Stimulated activated CD4-positive, alpha-beta T cell treated with anti-CD3 and anti-CD28 coated beads, Interleukin-4, amount 100 ng/mL, for 24 hours (primary cell): ENCODE data around the gene ISG15.
A peak's percentile ranks its signal among the peaks of the same experiment; 100 is the strongest.
"Not testable (repeated sequence)": the region's sequence is repeated elsewhere in the genome, so short reads cannot be mapped to it uniquely, and the experiment has no call there.

Source experiments
- DNase-seq: peaks from one replicate; pipeline ENCODE4 v3.0.0-alpha.2; 2020

Gene ISG15

DNA sequence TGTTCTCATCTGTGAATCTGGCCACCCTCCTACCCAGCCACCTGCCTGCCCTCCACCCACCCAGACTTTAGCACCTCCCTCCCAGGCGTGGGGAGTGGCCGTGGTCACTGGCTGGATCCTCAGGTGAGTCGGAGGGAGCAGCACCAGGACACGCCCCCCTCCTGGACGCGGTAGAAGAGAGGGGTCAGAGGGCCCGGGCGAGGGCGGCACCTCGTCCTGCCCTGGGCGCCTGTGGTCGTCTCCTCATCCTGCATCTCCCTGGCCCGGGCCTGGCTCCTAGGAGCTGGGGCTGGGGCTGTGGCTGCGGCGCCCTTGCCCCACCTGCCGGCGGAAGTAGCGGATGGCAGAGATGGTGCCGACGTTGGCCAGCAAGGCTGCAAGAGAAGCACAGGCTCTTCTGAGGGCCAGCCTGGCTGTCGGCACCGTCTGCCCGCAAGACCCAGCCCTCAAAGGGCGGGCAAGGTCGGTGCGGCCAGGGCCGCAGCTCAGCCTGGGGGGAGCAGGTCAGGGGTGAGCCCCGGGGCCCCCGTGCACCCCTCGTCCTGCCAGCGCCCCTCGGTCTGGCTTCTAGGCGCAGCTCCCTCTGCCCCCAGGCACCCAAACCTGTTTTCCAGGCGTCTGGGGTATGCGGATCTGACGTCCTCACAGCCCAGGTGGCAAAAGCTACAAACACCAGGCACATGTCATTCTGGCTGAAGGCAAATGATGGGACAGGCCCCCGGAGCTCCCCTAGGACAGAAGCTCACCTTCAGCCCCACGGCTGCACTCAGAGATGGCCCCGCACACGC is 37.2 kb upstream of the ISG15 start:
- DNase-seq = peak; percentile 46

DNA sequence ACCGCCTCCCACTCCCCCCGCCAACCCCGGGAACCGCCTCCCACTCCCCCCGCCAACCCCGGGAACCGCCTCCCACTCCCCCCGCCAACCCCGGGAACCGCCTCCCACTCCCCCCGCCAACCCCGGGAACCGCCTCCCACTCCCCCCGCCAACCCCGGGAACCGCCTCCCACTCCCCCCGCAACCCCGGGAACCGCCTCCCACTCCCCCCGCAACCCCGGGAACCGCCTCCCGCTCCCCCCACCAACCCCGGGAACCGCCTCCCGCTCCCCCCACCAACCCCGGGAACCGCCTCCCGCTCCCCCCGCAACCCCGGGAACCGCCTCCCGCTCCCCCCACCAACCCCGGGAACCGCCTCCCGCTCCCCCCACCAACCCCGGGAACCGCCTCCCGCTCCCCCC is 36.5 kb upstream of the ISG15 start:
- DNase-seq = not testable (repeated sequence)

DNA sequence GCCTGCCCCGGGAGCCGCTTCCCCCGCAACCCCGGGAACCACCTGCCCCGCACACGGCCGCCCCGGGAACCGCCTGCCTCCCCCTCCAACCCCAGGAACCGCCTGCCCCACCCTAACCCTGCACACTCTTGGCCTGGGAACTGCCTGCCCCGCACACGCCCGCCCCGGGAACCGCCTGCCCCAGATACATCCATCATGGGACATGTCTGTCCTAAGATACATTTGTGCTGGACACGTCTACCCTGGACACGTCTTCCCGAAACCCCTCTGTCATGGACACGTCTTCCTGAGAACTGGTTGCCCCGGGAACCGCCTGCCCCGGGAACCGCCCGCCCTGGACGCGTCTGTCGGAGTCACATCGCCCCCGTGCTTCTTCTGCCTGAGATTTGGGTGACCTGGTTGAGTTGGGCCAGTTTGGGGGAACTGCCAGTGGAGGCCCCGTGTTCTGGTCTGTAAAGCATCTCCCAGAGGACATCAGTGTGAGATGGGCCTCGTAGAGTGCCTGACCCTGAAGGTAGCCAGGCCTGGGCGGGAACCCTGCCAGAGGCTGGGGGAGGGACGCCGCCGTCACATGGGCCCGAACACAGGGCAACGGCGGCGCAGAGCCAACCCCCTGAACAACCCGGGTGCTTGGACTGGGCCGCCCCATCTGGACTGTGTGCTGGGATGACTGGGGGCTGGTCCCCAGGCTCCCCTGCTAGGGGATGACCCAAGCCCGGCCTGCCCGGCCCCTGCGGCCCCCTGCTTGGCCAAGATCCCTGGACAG is 35.0 kb upstream of the ISG15 start:
- DNase-seq = no peak

DNA sequence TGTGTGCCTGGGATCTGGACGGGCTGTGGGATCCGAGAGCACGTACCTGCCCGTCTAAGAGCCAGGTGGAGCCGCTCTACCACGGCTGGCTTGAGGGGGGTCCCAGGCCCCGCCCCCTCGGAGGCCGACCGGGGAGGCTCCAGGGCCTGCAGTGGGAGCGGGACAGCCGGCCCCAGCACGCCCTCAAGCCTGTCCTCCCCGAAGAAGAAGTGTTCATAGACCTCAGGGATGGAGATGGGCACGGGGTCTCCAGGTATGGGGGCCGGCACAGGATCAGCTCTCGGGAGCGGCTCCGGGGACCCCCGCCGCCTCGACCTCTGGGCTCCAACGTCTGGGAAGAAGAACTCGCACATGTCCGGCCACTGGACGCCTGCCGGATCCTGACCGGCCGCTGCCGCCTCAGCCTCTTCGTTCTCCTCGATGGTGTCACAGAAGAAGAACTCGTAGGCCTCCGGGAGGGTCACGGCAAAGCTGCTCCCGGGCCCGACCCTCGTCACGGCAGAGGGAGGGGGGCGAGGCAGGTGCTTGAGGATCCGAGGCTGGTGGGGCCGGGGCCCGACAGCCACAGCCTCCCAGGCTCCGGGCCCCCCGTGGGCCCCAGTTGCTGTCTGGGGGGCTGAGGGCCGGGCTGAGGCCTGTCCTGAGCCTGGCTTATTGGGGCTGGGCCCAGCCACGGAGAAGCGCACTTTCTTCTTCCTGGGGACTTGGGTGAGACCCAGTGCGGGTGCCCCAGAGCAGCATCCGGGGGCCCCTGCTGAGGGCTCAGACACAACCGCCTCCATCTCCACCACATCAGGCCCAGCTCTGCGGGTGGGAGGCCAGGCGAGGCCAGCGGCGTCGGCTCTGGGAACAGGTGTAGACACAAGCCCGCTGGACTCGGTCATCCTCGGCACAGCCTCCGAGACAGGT is 34.2 kb upstream of the ISG15 start:
- DNase-seq = no peak

DNA sequence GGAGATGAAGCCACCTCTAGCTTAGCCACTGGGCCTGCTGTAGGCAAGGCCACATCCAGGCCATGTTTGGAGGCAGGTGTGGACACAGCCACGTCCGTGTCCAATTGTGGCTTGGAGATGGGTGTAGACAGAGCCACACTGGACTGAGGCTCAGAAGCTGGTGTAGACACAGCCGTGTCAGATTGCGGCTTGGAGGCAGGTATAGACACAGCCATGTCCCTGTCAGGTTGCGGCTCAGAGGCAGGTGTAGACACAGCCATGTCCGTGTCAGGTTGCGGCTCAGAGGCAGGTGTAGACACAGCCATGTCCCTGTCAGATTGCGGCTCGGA is 33.6 kb upstream of the ISG15 start:
- DNase-seq = no peak

DNA sequence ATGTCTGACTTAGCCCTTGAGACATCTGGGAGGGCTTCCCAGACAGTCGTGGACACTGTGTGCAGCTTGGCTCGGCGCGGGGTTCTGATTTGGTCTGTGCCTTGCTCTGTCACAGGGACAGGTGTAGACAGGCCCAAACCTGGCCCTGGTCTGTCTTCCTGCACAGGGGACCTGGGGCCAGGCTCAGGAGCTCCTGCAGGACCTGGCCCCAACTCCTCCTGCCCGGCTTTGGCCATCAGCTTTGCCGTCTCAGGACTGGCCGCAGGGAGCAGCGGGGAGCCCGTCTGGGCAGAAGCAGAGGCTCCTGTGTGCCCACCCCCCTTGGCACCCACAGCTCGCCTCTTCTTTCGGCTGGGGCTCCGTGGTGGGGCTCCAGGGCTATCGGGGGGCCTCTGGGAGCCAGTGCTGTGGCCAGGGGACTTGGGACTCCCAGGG is 33.1 kb upstream of the ISG15 start:
- no peak for DNase-seq

DNA sequence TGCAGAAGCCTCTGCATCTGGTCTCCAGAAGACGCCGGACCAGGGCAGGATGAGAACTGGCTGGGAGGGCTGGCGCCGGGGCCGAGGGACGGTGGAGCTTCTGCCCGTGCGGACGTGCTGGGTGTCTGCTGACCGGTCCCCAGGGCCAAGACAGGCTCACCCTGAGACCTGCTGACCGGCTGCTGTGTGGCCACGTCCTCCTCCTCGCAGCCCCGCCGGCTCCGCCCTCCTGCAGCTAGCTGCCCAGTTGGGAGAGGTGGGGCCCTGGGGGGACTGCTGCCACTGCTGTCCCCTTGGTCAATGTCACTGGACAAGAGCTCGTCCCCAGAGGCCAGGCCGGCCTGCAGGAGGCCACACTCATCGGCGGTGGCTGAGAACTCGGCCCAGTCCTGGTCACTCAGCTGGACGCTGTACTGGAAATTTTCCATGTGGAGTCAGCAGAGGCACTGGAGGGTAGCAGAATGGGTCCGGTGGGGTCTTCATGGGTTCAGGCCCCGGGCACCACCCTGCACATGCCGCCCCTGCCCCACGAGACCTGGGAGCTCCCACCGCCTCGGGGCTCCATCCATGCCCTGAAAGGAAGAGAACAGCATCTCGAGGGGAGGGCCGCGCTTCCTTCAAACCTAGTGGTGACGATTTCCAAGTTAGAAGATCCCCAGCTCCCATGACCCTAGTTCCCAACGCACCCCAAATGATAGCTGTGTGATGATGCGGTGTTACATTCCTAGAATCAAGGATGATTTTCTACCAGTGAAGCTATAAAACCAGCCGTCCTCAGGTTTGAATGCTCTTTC is 32.5 kb upstream of the ISG15 start:
- no peak for DNase-seq

DNA sequence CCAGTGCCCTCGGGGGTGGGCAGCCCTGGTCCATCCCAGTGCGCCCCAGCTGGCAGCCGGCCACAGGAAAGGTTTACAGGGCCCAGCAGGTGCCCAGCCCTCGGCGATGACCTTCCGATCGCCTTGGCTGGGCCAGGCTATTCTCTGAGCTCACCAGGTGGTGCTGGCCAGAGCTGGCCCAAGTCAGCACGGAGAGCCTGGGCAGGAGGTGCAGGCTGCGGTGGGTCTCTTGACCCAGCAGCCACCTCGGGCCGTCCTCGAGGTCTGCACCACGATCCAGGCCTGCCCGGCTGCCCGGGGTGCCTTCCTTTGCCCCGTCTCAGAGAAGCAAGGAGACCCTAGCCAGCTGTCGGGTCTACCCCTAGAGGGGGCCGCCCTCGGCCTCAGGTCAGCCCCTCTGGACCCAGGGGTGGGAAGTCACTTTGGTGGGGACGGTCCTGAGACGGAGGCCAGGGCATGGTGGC is 31.8 kb upstream of the ISG15 start:
- DNase-seq = no peak

DNA sequence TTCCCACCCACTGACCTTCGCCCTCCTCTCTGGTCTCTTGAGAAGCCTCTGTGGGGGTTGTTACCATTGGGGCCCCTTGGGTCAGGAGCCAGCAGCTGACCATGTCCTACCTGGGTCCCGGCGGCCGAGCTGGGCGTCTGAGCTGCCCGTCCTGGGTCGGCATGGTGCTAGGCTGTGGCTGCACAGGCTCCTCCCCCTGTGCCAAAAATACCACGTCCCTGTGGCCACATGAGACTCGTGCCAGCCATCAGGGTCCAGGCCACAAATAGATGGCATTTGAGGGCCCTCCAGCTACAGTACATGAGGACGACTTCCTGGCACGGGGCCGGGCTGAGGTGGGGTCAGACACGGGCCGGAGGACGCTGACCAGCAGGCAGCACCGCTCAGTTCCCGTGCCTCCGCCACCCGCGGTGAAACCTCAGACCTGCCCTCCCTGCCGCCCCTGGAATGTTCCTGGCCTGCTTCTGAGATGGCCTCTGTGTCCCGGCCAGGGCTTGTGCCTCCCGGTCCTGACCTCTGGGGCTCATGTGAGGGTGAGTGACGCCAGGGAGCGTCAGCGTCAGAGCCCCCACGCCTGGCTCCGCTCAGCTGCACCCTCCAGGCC is 31.2 kb upstream of the ISG15 start, which contains the start of gene PERM1:
Gene PERM1 (minus strand): TSS at position 139 of the 604 bp plus-strand sequence. CDS start 1,064 bp downstream, outside the sequence.
- DNase-seq = no peak

DNA sequence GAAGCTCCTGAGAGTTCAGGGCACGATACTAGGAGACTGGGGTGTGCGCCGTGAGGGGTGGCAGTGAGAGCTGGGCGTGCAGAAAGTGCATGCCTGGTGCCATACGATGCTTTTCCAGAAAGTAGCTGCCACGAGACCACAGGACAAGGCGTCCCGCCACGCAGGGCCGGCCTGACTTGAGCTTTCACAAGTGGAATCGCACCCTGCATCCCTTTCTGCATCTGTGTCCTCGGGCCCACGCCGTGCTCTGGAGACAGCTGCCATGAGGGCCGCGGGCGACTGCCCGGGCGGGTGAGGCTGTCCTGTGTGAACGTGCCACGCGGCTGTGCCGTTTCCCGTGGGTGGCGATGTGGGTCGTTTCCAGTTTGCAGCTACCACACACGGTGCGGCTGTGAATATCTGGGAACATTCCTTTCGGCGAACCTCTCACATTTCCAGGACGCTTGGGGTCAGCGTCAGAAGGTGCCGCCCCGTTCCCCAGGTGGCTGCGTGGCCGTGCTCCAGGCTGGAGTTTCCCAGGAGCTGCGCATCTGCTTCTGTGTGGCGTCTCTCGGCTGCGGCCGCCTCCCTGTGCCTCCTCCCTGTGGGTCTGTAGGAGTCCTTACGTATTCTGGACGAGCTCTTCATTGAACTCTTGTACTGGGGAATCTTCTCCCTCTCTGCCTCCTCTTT is 30.4 kb upstream of the ISG15 start:
- no peak for DNase-seq

DNA sequence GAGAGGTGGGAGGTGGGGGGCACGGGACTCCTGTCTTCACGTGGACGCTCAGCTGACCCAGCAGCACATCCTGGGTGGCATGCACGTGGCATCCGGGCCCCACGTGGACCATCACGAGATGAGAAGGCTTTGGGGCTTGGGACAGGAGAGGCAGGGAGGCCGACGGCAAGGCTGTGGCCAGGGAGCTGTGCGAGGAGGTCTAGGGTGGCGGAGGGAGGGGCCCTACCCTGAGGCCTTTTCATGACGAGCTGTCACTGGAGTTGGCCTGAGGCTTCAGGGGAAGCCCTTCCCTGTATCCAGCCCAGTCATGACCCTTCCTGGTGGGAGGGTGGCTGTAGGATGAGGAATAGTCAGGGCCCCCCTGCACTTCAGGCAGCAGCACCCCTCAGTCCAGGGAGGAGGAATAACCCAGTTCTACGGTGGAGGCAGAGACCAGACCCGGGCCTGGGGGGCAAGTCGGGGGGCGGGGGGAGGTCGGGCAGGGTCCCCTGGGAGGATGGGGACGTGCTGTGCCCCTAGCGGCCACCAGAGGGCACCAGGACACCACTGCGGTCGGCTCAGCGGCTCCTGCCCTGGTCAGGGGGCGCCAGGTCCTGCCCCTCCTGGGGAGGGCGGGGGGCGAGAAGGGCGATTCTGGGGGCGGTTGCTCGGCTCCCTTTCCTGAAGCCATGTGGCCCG is 29.4 kb upstream of the ISG15 start:
- peak; percentile 64 for DNase-seq

DNA sequence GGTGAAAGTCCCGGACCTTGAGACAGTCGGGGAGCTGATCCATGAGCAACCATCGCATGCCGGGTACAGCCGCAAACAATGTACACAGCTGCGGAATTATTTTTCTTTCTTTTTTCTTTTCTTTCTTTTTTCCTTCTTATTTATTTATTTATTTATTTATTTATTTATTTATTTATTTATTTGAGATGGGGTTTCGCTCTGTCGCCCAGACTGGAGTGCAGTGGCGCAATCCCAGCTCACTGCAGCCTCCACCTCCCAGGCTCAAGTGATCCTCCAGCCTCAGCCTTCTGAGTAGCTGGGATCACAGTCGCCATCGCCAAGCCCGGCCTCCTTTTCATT is 28.9 kb upstream of the ISG15 start:
- DNase-seq = no peak

DNA sequence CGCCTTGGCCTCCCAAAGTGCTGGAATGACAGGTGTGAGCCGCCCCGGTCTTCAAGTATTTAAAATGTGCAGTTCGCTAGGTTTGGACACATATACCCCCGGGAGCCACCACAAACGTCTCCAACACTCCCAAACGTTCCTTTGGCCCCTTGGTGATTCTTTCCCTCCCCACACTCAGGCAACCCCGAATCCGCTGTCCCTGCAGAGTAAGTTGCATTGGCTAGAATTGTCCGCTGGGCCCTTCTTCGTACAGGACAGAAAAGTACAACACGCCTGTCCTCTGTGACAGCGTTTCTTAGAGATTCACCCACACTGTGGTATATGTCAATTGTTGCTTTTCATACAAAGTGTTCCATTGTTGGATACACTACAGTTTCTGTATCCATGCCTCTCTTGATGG is 28.2 kb upstream of the ISG15 start:
- no peak for DNase-seq

DNA sequence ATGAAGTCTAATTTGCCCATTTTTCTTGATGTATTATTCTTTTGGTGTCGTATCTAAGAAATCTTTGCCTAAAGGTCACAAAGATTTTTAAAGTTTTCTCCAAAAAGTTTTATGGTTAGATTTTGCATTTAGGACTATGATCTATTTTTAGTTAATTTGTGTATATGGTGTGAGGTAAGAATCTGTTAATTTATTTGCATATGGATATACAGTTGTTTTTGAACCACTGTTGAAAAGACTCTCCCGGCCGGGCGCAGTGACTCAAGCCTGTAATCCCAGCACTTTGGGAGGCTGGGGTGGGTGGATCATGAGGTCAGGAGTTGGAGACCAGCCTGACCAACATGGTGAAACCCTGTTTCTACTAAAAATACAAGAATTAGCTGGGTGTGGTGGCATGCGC is 25.2 kb upstream of the ISG15 start:
- DNase-seq = not testable (repeated sequence)

DNA sequence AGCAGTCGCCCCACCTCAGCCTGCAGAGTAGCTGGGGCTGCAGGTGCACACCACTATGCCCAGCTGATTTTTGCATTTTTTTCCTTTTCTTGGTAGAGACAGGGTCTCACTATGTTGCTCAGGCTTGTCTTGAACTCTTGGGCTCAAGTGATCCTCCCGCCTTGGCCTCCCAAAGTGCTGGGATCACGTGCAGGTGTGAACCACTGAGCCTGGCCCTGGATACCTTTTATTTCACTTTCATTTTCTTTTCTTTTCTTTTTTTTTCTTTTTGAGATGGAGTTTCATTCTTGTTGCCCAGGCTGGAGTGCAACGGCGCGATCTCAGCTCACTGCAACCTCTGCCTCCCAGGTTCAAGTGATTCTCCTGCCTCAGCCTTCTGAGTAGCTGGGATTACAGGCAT is 22.0 kb upstream of the ISG15 start:
- DNase-seq = not testable (repeated sequence)

DNA sequence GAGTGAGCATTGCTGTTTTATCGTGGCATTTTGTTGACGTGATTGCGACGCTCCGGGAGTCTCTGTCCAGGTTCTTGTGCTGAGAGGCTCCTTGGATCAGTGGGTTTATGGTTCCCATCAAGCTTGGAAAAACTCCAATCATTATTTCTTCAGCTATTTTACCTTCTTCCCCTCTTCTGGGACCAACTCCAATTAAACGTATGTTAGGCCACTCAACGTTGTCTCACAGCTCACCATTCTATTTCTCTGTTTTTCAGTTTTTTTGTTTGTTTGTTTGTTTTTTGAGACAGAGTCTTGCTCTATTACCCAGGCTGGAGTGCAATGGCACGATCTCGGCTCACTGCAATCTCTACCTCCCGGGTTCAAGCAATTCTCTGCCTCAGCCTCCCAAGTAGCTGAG is 21.4 kb upstream of the ISG15 start:
- DNase-seq = no peak

DNA sequence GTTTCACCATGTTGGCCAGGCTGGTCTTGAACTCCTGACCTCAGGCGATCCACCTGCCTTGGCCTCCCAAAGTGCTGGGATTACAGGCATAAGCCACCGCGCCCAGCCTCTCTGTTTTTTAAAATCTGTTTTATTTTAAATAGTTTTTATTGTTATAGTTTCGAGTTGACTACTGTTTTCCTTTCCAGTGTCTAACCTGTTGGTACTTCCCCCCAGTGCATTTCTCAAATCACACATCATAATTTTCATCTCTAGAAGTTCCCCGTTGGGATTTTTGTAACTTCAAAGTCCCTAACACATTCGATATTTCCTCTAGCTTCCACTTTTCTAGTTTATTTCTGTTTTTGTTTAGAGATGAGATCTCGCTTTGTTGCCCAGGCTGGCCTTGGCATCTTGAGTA is 20.9 kb upstream of the ISG15 start:
- no peak for DNase-seq

DNA sequence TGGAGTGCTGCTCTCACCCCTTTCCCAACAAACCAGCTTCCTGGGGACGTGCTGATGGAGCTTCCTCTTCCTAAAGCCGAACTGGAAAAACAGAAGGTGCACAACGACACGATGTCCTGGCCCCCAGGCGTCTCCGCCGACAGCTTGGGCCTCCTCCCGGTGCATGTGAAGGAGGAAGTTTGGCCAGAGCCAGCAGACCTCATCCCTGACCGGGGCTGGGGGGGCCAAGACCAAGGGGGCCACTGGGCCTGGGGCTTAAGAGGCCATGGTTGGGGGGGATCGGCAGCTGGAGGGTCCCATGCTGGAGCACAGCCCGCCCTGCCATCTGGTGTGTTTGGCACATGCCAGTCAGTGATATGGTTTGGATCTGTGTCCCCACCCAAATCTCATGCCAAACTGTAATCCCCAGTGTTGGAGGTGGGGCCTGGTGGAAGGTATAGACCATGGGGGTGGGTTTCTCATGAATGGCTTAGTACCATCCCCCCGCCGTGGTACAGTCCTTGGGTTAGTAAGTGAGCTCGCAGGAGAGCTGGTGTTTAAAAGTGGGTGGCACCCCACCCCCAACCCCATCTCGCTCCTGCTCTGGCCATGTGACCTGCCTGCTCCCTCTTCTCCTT is 19.8 kb upstream of the ISG15 start:
- DNase-seq = no peak

DNA sequence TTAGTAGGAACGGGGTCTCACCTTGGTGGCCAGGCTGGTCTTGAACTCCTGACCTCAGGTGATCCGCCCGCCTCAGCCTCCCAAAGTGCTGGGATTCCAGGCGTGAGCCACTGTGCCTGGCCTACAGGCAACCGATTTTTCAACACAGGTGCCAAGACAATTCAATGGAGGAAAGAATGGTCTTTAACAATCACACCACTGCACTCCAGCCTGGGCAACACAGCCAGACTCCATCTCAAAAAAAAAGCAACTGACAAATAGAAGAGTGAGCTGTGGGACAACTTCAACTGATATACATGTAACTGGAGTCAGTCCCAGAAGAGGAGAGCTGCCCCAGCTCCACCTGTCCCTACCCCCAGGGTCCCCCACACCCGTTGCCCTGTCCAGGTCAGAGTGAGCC is 18.8 kb upstream of the ISG15 start:
- not testable (repeated sequence) for DNase-seq
